Testis (tissue), 2 donors: ENCODE measurements around the gene PCF11.

Experiments used
- POLR2A ChIP-seq: fragments of 450-650 bp; IDR thresholded peaks from one replicate; pipeline ENCODE4 v1.6.1; 2017; ENCODE audit warnings: antibody characterized with exemption, mild to moderate bottlenecking, moderate library complexity
- TF ChIP-seq, protein P1 (sequence below), 3 experiments: fragments of 450-650 bp in 2 of 3; fragments of 200-600 bp in 1 of 3; sonication (generic) in 1 of 3; IDR thresholded peaks; one replicate each; pipeline ENCODE4 v1.5.1; 2016 to 2019; ENCODE audit warnings: antibody characterized with exemption in 3 of 3, mild to moderate bottlenecking in 2 of 3, moderate library complexity in 1 of 3

DNA sequence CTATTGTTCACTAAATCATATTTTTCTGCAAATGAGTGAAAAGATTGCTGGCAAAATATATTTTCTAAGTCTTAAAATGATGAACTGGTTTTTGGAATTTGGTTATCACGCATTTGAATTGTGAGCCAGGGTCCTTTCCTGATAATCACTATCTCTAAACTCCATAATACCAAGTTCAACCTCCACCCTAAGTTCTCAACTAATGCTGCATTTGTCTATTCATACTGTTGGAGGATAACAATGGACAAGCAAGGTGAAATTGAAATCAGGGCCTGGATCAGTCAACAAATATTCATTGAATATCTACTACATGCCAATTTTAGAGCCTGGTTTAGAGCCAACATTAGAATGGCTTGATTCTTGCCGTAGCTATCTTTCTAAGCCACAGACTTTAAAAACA lies 4.7 kb upstream of the PCF11 start:
- TF ChIP-seq, protein P1, sequence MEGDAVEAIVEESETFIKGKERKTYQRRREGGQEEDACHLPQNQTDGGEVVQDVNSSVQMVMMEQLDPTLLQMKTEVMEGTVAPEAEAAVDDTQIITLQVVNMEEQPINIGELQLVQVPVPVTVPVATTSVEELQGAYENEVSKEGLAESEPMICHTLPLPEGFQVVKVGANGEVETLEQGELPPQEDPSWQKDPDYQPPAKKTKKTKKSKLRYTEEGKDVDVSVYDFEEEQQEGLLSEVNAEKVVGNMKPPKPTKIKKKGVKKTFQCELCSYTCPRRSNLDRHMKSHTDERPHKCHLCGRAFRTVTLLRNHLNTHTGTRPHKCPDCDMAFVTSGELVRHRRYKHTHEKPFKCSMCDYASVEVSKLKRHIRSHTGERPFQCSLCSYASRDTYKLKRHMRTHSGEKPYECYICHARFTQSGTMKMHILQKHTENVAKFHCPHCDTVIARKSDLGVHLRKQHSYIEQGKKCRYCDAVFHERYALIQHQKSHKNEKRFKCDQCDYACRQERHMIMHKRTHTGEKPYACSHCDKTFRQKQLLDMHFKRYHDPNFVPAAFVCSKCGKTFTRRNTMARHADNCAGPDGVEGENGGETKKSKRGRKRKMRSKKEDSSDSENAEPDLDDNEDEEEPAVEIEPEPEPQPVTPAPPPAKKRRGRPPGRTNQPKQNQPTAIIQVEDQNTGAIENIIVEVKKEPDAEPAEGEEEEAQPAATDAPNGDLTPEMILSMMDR (IDR thresholded peaks at IDR 0.05), result no peak
- no peak for TF ChIP-seq POLR2A
